HG02571 (cell line): ENCODE results near the gene ARHGAP40.

Experiments used
- ATAC-seq: cut with Tn5 transposase; IDR thresholded peaks from one replicate; pipeline ENCODE4 v1.9.1; 2021; ENCODE audit warnings: mild to moderate bottlenecking, moderate library complexity; ENCODE audit not compliant: unreplicated experiment

The ARHGAP40 gene

DNA sequence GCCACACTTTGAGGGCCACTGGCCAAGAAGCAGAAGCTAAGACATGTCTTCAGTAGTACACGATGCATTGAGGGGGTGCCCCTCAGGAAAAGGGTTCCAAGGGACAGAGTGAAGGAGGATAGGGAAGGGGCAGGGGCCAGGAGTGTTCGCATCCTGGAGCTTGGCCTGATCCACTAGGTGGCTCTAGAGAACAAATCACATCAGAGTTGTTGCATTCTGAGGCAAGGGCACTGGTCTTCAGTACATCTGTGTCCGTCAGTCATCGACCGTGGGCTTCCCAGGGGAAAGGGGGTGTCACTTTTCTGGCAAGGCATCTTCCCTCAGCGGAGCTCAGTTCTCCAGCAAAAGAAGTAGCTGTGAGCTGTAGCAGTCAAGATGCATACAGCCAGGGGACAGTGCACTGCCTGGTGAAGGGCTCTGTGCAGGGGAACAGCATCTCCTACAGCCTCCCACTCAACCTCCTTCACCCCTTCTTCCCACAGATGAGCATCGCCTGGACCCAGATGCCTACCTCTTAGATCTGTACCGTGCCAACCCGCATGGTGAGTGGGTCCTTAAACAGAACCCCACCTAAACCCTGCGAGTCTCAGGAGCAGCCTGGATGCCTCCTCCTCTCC is 47.8 kb downstream of the ARHGAP40 start:
- ATAC-seq, result no peak

DNA sequence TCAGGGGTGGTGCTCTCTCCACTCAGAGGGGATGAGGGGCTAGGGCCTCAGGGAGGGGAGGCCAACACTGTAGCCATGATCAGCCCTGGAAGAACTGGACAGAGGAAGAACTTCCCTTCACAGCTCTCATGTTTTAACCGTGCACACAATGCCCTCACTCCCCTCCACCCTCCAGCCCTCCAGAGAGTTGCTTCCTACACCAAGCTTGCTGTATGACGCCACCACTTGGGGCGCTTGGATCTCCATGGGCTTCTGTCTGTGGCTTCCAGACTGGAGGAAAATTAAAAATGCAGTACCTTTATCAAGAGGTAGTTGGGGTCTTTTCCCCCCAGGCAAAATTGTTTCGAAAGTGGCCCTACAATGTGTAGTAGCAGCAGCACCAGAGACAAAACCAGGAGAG is 48.4 kb downstream of the ARHGAP40 start:
- ATAC-seq, result no peak

DNA sequence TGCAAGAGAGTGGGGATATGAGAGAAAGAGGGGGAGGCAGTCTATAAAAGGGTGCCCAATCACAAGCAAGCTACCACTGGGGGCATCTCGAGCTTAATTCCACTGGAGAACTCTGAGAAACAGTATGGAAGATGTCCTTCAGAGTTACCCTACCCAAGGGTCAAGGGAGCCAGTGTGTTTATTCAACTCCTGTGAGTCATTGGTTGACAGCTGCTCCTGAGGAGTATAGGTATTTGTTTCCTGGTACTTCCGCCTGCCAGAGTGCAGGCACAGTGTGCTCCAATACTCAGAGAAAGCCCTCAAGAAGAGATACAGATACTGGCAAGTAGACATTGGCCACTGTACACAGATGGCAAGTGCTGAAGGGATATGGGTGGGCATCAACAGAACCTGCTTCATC is 49.5 kb downstream of the ARHGAP40 start:
- no peak for ATAC-seq

DNA sequence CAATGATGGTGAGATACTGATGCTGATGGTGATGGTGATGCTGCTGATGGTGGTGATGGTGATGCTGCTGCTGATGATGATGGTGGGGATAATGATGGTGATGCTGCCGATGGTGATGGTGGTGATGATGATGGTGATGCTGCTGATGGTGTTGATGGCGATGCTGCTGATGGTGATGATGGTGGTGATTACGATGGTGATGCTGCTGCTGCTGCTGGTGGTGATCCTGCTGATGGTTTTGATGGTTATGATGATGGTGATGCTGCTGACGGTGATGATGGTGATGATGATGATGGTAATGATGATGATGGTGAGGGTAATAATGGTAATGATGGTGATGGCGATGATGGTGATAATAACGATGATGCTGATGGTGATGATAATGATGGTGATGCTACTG is 50.0 kb downstream of the ARHGAP40 start:
- no peak for ATAC-seq

DNA sequence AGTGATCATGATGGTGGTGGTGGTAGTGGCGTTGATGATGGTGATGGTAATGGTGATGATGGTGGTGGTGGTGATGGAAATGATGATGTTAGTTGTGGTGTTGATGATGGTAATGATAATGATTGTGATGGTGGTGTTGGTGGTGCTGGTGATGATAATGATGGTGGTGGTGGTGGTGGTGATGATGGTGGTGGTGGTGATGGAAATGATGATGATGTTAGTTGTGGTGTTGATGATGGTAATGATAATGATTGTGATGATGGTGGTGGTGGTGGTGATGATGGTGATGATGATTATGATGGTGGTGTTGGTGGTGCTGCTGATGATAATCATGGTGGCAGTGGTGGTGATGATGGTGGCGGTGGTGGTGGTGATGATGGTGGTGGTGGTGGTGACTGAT is 51.4 kb downstream of the ARHGAP40 start:
- ATAC-seq, result no peak

DNA sequence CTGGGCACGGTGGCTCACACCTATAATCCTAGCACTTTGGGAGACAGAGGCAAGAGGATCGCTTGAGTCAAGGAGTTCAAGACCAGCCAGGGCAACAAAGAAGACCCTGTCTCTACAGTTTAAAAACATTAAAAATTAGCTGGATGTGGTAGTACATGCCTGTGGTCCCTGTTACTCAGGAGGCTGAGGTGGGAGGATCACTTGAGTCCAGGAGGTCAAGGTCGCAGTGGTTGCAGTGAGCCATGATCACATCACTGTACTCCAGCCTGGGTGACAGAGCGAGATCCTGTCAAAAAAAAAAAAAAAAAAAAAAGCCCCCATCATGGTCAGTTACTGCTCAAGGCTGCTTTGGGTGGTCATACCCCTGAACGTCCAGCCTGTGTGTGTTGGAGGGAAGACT is 55.8 kb downstream of the ARHGAP40 start:
- ATAC-seq, result no peak

DNA sequence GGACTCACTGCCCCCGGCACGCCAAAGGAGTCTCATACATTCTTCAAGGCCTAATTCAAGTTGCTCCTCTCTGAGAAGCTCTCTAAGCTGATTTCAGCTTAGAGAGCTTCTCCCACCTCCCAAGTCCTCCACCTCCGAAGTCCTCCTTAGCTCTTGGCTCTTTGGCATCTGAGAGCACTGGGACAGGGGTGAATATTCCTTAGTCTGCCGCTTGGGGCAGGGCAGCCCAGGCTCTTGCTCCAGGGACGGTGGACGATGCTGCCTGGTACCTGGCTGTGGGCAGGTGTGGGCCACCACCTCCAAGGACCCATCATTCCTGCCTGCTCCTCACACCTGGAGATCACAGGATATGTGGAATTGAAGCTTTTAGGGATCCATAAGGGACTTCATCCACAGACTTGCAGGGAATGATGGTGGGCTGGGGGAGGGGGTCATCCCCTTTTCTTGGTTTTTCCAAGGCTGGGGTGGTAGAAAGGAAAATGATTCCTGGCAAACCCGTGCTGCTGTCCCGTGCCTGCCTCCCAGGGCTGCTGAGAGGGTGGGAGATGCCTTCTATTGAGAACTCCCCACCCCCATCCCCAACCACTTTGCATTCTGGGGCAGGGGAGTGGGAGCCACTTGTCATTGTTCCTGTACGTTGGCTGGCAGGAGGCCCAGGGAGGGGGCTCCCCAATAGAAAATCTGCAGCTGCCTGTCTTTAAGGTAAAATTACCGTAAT is 57.4 kb downstream of the ARHGAP40 start:
- ATAC-seq, result no peak

DNA sequence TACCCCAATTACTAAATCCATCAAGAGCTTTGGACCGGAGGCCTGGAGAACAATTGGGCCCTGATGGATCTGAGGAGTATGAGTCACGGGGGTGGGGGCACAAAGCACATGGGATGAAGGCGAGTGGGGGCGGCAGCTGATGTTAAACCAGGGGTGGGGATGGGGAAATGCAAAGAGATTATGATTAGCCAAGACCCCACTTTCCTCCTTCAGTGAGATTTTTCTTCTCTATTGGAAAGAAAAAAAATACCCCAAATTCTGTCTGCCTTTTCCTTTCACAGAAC is 57.9 kb downstream of the ARHGAP40 start:
- no peak for ATAC-seq

DNA sequence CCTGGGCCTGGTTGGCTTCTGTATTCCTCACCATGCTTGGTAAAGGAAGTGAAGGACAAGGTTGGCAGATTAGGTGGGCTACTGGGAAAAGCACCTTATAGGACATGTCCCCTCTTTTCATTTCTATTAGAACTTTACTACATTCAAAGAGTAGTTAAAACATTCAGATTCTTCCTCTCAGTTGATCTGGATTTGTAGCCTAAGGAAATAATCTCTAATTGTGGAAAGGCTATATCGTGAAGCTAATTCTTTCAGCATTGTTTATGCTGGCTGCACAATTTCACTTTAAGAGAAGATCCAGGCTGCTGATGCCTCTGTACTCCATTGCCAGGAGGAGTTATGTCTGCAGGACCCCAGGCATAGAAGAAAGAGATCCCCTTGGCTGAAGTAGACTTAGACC is 58.8 kb downstream of the ARHGAP40 start:
- ATAC-seq, result no peak

DNA sequence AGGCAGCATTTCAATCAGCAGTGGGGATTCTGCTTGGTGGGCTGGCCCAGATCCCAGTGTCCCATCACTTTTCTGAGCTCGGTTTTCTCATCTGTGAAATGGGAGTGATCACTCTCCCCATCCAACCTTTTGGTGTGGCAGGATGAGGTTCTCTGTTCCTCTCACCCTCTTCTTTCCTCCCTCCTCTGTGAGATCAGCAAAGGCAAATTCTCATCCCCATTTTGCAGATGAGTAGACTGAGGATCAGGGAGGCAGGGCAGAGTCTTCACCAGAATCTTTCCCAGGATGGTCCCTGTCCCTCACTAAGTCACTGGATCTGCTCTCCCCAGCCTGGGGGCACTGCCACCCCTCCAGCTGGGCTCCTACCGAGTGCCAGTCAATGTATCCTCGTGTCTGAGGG is 62.1 kb downstream of the ARHGAP40 start:
- no peak for ATAC-seq

DNA sequence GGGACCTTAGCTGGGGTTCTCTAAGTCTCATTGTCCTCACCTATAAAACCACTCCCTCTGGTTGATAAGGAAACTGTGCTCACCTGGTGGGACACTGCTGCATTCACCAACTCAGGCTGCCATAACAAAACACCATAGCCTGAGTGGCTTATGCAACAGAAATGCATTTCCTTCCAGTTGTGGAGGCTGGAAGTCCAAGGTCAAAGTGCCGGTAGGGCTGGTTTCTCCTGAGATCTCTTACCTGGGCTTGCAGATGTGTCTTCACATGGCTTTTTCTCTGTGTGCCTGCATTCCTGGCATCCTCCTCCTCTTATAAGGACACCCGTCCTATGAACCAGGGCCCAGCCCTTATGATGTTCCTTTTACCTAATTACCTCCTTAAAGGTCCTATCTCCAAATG is 62.7 kb downstream of the ARHGAP40 start:
- ATAC-seq, result no peak

DNA sequence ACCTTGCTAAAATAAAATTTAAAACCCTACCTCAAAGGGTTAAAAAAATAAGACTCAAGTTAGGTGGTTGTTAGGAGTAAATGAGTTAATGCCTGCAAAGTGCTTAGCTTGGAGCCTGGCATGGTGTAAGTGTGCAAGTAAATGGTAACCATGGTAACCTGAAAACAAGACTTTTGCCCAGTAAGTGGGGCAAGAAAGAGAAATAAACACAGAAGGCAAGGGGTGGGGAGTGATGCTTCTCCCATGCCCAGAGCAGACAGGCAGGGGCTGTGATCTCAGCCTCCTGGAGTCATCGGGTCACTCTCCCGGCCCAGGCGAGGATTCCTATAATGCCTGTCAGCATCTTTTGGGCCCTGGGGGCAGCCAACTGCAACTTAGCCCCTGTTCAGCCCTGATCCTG is 63.5 kb downstream of the ARHGAP40 start:
- no peak for ATAC-seq

DNA sequence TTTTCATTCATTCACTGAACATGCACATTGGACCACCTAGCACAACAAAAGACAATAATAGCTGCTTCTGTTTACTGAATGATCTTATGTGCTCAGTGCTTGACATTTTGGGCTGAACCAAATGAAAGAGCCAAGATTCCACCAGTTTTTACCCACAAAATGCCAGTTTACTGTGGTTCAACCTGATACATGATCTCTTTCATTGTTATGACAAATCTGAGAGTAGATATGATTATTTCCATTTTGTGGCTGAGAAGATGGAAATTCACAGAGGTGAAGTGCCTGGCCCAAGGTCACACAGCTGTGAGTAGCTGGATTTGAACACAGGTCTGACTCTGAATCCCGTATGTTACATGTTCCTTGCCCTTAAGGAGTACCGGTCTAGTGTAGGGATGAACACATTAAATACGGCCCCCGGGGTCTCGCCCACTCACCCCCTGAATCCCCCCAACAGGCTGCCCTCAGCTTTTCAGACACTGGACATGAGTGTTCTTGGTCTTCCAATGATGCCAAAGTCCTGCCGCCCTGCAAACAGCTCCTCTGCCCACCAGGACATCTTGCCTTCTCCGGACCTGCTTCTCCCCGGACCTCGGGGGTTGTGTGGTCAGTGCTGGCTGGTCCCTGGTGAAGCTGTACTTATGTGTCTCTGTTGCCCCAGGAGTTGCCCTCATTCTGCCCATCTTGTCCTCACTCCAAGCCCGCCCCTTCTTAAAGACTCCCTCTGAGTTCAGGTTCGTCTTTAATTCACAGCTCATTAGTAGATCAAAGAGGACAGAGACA is 64.1 kb downstream of the ARHGAP40 start:
- no peak for ATAC-seq

DNA sequence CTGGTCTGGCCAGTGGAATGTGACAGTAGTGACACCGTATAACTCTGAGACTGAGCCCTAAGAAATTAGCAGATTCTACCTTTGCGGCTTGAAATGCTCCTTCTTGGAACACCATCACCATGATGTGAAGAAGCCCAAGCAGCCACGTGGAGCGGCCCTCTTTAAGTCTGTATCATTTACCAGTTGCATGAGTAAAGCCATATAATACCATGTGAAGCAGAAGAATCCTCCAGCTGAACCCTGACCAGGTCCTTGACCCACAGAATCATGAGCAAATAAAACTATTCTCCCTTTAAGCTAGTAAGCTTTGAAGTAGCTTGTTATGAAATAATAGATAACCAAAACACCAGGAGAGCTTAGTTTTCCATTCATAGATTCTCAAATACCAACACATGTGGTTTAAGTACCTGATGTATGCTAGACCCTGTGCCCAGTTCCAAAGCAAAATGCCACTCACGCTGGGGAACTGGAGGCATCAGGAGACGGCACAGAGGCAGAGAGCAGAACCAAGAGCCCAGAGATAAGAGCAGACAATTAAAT is 65.9 kb downstream of the ARHGAP40 start:
- no peak for ATAC-seq

DNA sequence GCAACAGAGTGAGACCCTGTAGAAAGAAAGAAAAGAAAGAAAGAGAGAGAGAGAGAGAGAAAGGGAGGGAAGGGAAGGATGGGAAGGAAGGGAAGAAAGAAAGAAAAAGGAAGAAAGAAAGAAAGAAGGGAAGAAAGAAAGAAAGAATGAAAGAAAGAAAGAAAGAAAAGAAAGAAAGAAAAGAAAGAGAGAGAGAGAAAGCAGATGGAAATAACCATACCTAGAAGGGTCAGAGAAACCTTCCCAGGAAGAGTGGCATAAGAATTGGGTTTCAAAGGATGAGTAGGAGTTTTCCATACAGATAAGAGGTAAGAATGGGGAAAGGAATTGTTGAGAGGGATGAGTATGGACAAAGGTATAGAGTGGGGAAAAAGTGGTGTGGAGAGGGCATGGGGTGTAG is 68.1 kb downstream of the ARHGAP40 start:
- no peak for ATAC-seq

DNA sequence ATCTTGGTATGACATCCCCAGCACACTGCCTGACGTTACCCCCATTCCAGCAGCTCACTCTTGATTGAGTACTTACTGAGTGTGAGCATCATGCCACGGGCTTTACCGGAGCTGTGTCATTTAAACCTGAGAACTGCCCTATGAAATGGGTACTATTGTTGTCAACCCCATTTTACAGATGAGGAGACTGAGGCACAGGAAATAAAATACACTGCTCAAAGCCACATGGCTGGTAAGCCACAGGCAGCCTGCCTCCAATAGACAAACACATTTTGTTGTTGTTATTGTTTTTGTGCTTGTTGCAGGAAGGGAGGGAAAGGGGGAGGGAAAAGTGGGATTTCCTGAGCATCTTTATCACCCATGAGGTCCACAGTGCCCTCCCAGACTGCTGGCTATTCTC is 69.2 kb downstream of the ARHGAP40 start:
- no peak for ATAC-seq

DNA sequence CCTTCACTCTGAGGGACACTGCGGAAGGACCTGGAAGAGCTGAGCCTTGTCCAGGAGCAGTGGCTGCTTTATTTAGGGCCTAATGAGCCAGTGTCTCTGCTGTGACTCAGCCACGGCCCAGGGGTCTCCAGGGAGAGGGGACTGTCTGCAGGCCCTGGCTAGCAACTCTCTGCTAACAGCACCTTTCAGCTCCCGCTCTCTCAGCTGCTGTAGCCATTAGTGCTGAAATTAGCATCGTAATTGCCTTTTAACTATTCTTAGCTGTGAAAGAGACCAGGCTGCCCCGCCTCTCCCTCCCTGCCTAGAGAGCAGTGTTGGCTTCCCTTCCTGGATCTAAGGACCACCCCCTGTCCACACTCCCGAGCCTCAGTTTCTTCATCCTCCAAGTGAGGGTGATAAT is 69.6 kb downstream of the ARHGAP40 start:
- no peak for ATAC-seq

DNA sequence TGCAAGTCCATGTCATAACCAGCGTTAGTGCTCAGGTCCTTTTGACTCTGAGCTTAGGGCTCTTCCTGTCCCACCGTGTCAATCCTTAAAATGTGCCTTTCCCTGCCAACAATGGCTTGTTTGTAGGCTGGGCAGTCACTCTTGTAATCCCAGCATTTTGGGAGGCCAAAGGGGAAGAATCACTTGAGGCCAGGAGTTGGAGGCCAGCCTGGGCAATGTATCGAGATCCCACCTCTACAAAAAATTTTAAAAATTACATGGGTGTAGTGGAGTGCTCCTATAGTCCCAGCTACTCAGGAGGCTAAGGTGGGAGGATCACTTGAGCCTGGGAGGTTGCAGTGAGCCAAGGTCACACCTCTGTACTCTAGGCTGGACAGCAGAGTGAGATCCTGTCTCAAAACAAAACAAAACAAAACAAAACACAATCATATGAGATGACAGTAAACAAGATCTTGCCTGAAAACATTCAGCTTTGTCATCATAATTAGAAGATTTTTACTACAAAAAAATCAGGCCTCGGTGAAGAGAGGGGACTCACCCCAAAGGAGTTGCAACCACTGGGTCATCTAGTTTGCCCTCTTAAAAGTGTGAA is 70.2 kb downstream of the ARHGAP40 start:
- ATAC-seq, result no peak

DNA sequence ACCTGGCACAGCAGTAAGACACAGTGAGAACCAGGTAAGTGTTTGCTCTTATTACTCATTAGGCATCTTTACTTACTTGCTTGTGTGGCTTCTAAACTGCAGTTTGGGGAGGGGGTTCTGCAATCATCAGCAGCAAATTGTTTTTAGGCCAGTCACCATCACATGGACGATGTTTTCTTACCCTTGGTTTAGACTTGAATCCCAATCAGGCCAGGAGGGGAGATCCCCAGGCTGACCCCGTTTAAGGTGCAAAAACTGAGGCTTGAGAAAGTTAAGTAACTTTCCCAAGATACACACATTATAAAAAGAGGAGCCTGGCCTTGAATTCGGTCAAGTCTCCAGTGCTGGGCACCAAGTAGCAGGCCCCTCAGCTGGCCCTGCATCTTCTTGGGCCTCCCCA is 70.9 kb downstream of the ARHGAP40 start:
- no peak for ATAC-seq

DNA sequence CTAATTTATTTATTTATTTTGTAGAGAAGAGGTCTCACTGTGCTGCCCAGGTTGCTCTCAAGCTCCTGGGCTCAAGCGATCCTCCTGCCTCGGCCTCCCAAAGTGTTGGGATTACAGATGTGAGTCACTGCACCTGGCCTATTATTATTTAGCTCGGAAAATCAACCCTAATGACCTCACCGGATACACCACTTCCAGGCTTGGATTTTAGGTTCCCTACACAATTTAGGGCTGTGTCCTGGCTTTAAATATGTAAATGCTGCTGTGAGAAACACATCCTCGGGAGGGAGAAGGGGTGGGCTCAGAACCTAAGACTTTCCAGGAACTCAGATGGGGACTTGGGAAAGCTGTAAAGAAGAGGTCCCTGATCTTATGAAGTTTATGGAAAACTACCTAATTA is 71.7 kb downstream of the ARHGAP40 start:
- ATAC-seq, result no peak

DNA sequence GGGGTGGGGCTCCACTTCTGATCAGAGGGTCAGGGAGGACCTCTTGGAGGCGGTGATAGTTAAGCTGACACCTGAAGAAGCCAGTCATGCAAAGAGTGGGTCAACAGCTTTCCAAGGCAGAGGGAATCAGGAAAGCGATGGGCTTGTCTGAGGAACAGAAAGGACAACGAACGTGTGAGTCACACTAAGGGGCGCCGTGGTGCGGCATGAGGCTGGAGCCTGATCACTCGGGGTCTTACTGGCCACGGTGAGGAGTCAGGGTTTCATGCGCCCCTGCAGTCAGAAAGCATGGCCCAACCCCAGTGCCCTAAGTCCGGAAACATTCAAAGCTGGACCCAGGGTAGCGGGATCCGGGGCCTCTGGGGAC is 72.1 kb downstream of the ARHGAP40 start:
- ATAC-seq, result no peak
